ENCODE measurements around the gene CERS6. TPM values are rescaled to one million over a fixed set of nuclear protein-coding genes. Genes with fewer than 3 reads are reported as not detected.

CERS6 gene
- total and polyA plus RNA-seq, 4 donors = 4.3 to 10.6 (median 6.4) TPM

- H3K4me1 ChIP-seq (ENCODE audit: control insufficient read depth in 1 of 2, insufficient read depth in 2 of 2, low read length in 2 of 2) = peaks cover 0 to 2% of the 10 kb centered on the region in 2 donors
Measured at GRCh38 chr2:168468354-168468753, 12.3 kb downstream of the CERS6 start.

GRCh38 chr2:168469281-168469988, 13.4 kb downstream of the CERS6 start:
- Histone ChIP-seq H3K4me1 (ENCODE audit: control insufficient read depth in 1 of 2, insufficient read depth in 2 of 2, low read length in 2 of 2) (peaks cover 0 to 2% of the 10 kb centered on the region in 2 donors), H3K9me3 (ENCODE audit: control insufficient read depth, low read length) (no peaks in the 10 kb centered on the region), H3K27me3 (ENCODE audit: control insufficient read depth in 1 of 2, insufficient read depth in 2 of 2, low read length in 1 of 2) (no peaks in the 10 kb centered on the region), H3K36me3 (ENCODE audit: control insufficient read depth in 1 of 2, insufficient read depth in 2 of 2, low read length in 1 of 2) (no peaks in the 10 kb centered on the region), H3K27ac (ENCODE audit: low read depth in 1 of 2, low read length in 2 of 2) (no peak overlapping the region), H3K4me3 (ENCODE audit: low read length in 2 of 2) (no peak overlapping the region)
- DNase-seq (no peak), ATAC-seq (ENCODE audit: low FRiP score) (no peak)
- intact Hi-C loops (cut with DNase I) = no loop called here
- WGBS, 2 donors = 95 to 96% methylated on average over 3 of the region's 3 CpGs

More at GRCh38 chr2:168468354-168468753, 12.3 kb downstream of the CERS6 start:
- intact Hi-C loops (cut with DNase I) = no loop called here
- no peak for DNase-seq
- H3K27me3 ChIP-seq (ENCODE audit: control insufficient read depth in 1 of 2, insufficient read depth in 2 of 2, low read length in 1 of 2) = no peaks in the 10 kb centered on the region
- no peak overlapping the region for H3K4me3 ChIP-seq (ENCODE audit: low read length in 2 of 2)
- H3K27ac ChIP-seq (ENCODE audit: low read depth in 1 of 2, low read length in 2 of 2) = no peak overlapping the region
- no peaks in the 10 kb centered on the region for H3K9me3 ChIP-seq (ENCODE audit: control insufficient read depth, low read length)
- no peaks in the 10 kb centered on the region for H3K36me3 ChIP-seq (ENCODE audit: control insufficient read depth in 1 of 2, insufficient read depth in 2 of 2, low read length in 1 of 2)
- no peak for ATAC-seq (ENCODE audit: low FRiP score)

GRCh38 chr2:168470320-168471162, 14.5 kb downstream of the CERS6 start:
- Histone ChIP-seq H3K4me3 (ENCODE audit: low read length in 2 of 2) (no peak overlapping the region), H3K27ac (ENCODE audit: low read depth in 1 of 2, low read length in 2 of 2) (no peak overlapping the region), H3K9me3 (ENCODE audit: control insufficient read depth, low read length) (no peaks in the 10 kb centered on the region), H3K27me3 (ENCODE audit: control insufficient read depth in 1 of 2, insufficient read depth in 2 of 2, low read length in 1 of 2) (no peaks in the 10 kb centered on the region), H3K4me1 (ENCODE audit: control insufficient read depth in 1 of 2, insufficient read depth in 2 of 2, low read length in 2 of 2) (peaks cover 0 to 2% of the 10 kb centered on the region in 2 donors), H3K36me3 (ENCODE audit: control insufficient read depth in 1 of 2, insufficient read depth in 2 of 2, low read length in 1 of 2) (no peaks in the 10 kb centered on the region)
- DNase-seq (no peak), ATAC-seq (ENCODE audit: low FRiP score) (no peak)
- 93 to 97% methylated on average over 4 of the region's 4 CpGs for WGBS, 2 donors
- intact Hi-C loops (cut with DNase I) = no loop called here

- peaks cover 0 to 2% of the 10 kb centered on the region in 2 donors for H3K4me1 ChIP-seq (ENCODE audit: control insufficient read depth in 1 of 2, insufficient read depth in 2 of 2, low read length in 2 of 2)
Measured at GRCh38 chr2:168471163-168471475, 15.0 kb downstream of the CERS6 start.

GRCh38 chr2:168475636-168476035, 19.6 kb downstream of the CERS6 start:
- H3K27me3 ChIP-seq (ENCODE audit: control insufficient read depth in 1 of 2, insufficient read depth in 2 of 2, low read length in 1 of 2) = no peaks in the 10 kb centered on the region
- no peaks in the 10 kb centered on the region for H3K36me3 ChIP-seq (ENCODE audit: control insufficient read depth in 1 of 2, insufficient read depth in 2 of 2, low read length in 1 of 2)
- intact Hi-C loops (cut with DNase I) = no loop called here
- no peaks in the 10 kb centered on the region for H3K4me1 ChIP-seq (ENCODE audit: control insufficient read depth in 1 of 2, insufficient read depth in 2 of 2, low read length in 2 of 2)
- WGBS, 2 donors = 90 to 92% methylated on average over 4 of the region's 4 CpGs
- no peak for ATAC-seq (ENCODE audit: low FRiP score)
- no peak overlapping the region for H3K27ac ChIP-seq (ENCODE audit: low read depth in 1 of 2, low read length in 2 of 2)
- DNase-seq = no peak
- H3K4me3 ChIP-seq (ENCODE audit: low read length in 2 of 2) = no peak overlapping the region
- no peaks in the 10 kb centered on the region for H3K9me3 ChIP-seq (ENCODE audit: control insufficient read depth, low read length)

More at GRCh38 chr2:168471163-168471475, 15.0 kb downstream of the CERS6 start:
- H3K9me3 ChIP-seq (ENCODE audit: control insufficient read depth, low read length) = no peaks in the 10 kb centered on the region
- no peaks in the 10 kb centered on the region for H3K36me3 ChIP-seq (ENCODE audit: control insufficient read depth in 1 of 2, insufficient read depth in 2 of 2, low read length in 1 of 2)
- H3K4me3 ChIP-seq (ENCODE audit: low read length in 2 of 2) = no peak overlapping the region
- no peak overlapping the region for H3K27ac ChIP-seq (ENCODE audit: low read depth in 1 of 2, low read length in 2 of 2)
- ATAC-seq (ENCODE audit: low FRiP score) (no peak), DNase-seq (no peak)
- intact Hi-C loops (cut with DNase I) = no loop called here
- H3K27me3 ChIP-seq (ENCODE audit: control insufficient read depth in 1 of 2, insufficient read depth in 2 of 2, low read length in 1 of 2) = no peaks in the 10 kb centered on the region

- ATAC-seq (ENCODE audit: low FRiP score) = no peak
Measured at GRCh38 chr2:168478206-168478605, 22.1 kb downstream of the CERS6 start.

GRCh38 chr2:168480356-168480755, 24.3 kb downstream of the CERS6 start:
- Histone ChIP-seq H3K27me3 (ENCODE audit: control insufficient read depth in 1 of 2, insufficient read depth in 2 of 2, low read length in 1 of 2) (no peaks in the 10 kb centered on the region), H3K27ac (ENCODE audit: low read depth in 1 of 2, low read length in 2 of 2) (no peak overlapping the region), H3K36me3 (ENCODE audit: control insufficient read depth in 1 of 2, insufficient read depth in 2 of 2, low read length in 1 of 2) (no peaks in the 10 kb centered on the region), H3K4me1 (ENCODE audit: control insufficient read depth in 1 of 2, insufficient read depth in 2 of 2, low read length in 2 of 2) (no peaks in the 10 kb centered on the region), H3K4me3 (ENCODE audit: low read length in 2 of 2) (no peak overlapping the region), H3K9me3 (ENCODE audit: control insufficient read depth, low read length) (no peaks in the 10 kb centered on the region)
- intact Hi-C loops (cut with DNase I) = no loop called here
- 57 to 59% methylated on average over 3 of the region's 3 CpGs for WGBS, 2 donors
- ATAC-seq (ENCODE audit: low FRiP score) (no peak), DNase-seq (no peak)

More at GRCh38 chr2:168478206-168478605, 22.1 kb downstream of the CERS6 start:
- Histone ChIP-seq H3K4me3 (ENCODE audit: low read length in 2 of 2) (no peak overlapping the region), H3K4me1 (ENCODE audit: control insufficient read depth in 1 of 2, insufficient read depth in 2 of 2, low read length in 2 of 2) (no peaks in the 10 kb centered on the region), H3K36me3 (ENCODE audit: control insufficient read depth in 1 of 2, insufficient read depth in 2 of 2, low read length in 1 of 2) (no peaks in the 10 kb centered on the region), H3K27ac (ENCODE audit: low read depth in 1 of 2, low read length in 2 of 2) (no peak overlapping the region), H3K27me3 (ENCODE audit: control insufficient read depth in 1 of 2, insufficient read depth in 2 of 2, low read length in 1 of 2) (no peaks in the 10 kb centered on the region), H3K9me3 (ENCODE audit: control insufficient read depth, low read length) (no peaks in the 10 kb centered on the region)
- intact Hi-C loops (cut with DNase I) = no loop called here
- WGBS, 2 donors = 96 to 100% methylated on average over 1 of the region's 1 CpG
- no peak for DNase-seq

- no peaks in the 10 kb centered on the region for H3K27me3 ChIP-seq (ENCODE audit: control insufficient read depth in 1 of 2, insufficient read depth in 2 of 2, low read length in 1 of 2)
- no peaks in the 10 kb centered on the region for H3K36me3 ChIP-seq (ENCODE audit: control insufficient read depth in 1 of 2, insufficient read depth in 2 of 2, low read length in 1 of 2)
- 95 to 96% methylated on average over 15 of the region's 15 CpGs for WGBS, 2 donors
- no peak for ATAC-seq (ENCODE audit: low FRiP score)
- H3K27ac ChIP-seq (ENCODE audit: low read depth in 1 of 2, low read length in 2 of 2) = no peak overlapping the region
- intact Hi-C loops (cut with DNase I) = no loop called here
- H3K9me3 ChIP-seq (ENCODE audit: control insufficient read depth, low read length) = no peaks in the 10 kb centered on the region
- H3K4me3 ChIP-seq (ENCODE audit: low read length in 2 of 2) = no peak overlapping the region
- H3K4me1 ChIP-seq (ENCODE audit: control insufficient read depth in 1 of 2, insufficient read depth in 2 of 2, low read length in 2 of 2) = no peaks in the 10 kb centered on the region
- no peak for DNase-seq
Measured at GRCh38 chr2:168480825-168481585, 24.9 kb downstream of the CERS6 start.
